22Rv1 (cell line): ENCODE data around the gene CKB.

Source experiments
- H3K27ac ChIP-seq: fragments of 450-650 bp; 2 replicates; pipeline ENCODE4 v1.5.1; 2017
- ZFX ChIP-seq: fragments of 450-650 bp; IDR thresholded peaks from 2 replicates; pipeline ENCODE4 v1.6.1; 2017; ENCODE audit warnings: antibody characterized with exemption, borderline replicate concordance
- TF ChIP-seq, protein P1 (sequence below): fragments of 450-650 bp; IDR thresholded peaks from 2 replicates; pipeline ENCODE4 v1.5.1; 2017; ENCODE audit warnings: mild to moderate bottlenecking

The CKB gene

DNA sequence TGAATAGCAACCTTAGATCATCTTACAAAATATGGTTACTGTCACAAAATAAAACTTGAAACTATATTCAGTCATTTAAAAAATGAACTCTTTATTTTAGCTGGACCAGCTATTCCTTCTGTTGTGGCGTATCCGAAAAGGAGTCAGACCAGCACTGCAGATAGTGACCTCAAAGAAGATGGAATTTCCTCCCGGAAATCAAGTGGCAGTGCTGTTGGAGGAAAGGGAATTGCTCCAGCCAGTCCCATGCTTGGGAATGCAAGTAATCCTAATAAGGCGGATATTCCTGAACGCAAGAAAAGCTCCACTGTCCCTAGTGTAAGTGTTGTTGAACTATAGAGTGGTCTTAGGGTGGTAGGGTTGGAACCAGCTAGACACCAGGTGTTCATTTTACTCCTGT, 47.7 kb downstream of the CKB start:
- TF ChIP-seq ZFX: no peak
- TF ChIP-seq, protein P1, sequence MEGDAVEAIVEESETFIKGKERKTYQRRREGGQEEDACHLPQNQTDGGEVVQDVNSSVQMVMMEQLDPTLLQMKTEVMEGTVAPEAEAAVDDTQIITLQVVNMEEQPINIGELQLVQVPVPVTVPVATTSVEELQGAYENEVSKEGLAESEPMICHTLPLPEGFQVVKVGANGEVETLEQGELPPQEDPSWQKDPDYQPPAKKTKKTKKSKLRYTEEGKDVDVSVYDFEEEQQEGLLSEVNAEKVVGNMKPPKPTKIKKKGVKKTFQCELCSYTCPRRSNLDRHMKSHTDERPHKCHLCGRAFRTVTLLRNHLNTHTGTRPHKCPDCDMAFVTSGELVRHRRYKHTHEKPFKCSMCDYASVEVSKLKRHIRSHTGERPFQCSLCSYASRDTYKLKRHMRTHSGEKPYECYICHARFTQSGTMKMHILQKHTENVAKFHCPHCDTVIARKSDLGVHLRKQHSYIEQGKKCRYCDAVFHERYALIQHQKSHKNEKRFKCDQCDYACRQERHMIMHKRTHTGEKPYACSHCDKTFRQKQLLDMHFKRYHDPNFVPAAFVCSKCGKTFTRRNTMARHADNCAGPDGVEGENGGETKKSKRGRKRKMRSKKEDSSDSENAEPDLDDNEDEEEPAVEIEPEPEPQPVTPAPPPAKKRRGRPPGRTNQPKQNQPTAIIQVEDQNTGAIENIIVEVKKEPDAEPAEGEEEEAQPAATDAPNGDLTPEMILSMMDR: no peak
- no peak overlapping the region for H3K27ac ChIP-seq

GRCh38 chr14:103472939-103473338, 49.7 kb downstream of the CKB start:
- no peak overlapping the region for H3K27ac ChIP-seq
- no peak for TF ChIP-seq ZFX
